HG02798 (cell line): ENCODE data around the gene CST7.
"Not testable (repeated sequence)": the region's sequence is repeated elsewhere in the genome, so short reads cannot be mapped to it uniquely, and the experiment has no call there.

Source experiments
- ATAC-seq: cut with Tn5 transposase; IDR thresholded peaks from one replicate; pipeline ENCODE4 v1.9.1; 2021; ENCODE audit warnings: mild to moderate bottlenecking; ENCODE audit not compliant: unreplicated experiment, poor library complexity

CST7 gene

DNA sequence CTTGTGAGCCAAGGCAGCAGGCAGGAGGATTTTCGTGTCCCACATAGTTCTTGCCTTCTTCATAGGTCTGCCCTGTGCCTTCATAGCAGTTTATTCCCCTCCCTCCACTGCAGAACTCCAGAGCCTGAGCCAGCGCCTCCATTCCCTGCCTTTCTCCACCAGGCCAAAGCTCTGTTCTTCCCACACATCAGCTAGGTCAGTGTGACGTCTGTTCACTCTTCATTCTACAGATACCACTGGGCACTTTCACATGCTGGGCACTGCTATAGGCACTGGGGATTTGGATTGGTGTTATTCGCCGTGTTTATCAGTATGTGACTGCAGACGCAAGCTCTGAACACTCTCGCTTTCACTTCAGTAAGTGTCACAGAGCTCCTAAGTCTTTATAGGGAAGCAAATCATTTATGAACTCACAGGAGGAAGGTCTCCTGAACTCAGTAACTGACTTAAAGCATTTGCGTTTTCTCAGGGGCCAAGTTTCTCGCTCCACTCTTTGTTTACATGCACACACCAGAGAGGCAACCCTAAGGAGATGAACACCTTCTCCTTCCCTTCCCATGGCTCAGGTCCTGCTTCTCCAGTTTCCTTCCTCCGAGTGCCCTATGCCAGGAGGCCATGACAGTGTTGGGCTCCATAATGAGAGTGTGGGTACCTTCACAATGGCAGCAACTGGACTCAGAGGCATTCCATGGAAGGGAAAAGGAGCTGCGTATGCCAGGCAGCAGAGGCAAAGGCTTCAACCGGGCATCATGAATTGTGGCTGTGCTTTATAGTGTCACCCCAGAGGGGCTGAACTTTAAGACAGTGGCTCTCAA lies 49.8 kb downstream of the CST7 start:
- no peak for ATAC-seq

DNA sequence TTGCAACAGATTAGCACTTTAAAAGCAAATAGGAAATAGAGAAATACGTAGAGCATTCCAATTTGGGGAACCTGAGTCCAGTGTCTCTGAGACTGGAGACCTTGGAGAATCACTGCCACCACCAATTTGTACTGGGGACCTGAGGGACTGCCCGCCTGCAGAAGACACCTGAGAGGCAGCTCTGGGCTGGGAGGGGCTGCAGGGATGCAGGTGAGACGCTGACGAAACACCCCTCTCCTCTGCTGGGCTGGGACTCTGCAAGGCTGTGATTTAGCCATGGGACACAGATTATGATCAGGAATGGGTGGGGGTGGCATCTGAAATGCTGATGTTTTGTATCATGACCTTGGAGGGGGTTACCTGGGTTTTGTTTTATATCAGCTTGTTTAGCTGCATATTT lies 50.5 kb downstream of the CST7 start:
- no peak for ATAC-seq

DNA sequence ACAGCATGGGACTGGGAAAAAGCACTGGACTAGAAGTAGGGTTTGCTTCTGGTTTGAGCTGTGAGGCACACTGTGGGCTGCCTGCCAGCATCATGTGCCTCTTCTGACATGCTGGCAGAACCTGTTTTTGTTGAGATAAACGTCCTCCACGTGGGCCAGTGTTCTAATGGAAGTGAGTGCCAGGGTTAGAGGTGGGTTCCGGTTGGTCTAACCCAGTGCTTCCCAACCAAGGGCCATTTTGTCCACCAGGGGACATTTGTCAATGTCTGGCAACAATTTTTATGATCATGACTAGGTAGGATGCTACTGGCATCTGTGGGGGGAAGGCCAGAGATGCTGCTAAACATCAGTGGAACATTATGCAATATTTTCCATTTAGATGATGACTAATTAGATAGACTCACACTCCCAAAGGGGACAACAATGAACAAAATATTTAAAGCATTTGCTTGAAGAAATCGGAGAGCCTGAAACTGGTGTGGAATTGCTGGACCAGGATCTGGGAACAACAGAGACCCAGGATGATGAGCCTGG lies 51.3 kb downstream of the CST7 start:
- no peak for ATAC-seq

DNA sequence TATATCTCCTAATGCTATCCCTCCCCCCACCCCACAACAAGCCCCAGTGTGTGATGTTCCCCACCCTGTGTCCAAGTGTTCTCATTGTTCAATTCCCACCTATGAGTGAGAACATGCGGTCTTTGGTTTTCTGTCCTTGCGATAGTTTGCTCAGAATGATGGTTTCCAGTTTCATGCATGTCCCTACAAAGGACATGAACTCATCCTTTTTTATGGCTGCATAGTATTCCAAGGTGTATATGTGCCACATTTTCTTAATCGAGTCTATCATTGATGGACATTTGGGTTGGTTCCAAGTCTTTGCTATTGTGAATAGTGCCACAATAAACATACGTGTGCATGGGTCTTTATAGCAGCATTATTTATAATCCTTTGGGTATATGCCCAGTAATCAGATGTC lies 52.3 kb downstream of the CST7 start:
- not testable (repeated sequence) for ATAC-seq

DNA sequence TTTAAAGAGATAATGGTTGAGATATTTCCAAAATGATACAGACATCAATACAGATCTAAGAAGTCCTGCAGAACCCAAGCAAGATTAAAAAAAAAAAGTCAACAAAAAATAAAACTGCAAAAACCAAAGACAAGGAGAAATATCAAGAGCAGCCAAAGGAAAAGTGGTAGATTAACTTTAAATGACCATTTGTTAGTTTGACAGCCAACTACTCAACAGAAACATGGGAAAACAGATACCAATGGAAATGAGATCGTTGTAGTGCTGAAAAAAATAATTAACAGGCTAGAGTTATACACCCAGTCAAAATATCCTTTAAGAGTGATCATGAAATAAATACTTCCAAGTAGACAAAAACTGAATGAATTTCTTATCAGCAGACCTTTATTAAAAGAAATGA lies 53.9 kb downstream of the CST7 start:
- ATAC-seq: no peak

DNA sequence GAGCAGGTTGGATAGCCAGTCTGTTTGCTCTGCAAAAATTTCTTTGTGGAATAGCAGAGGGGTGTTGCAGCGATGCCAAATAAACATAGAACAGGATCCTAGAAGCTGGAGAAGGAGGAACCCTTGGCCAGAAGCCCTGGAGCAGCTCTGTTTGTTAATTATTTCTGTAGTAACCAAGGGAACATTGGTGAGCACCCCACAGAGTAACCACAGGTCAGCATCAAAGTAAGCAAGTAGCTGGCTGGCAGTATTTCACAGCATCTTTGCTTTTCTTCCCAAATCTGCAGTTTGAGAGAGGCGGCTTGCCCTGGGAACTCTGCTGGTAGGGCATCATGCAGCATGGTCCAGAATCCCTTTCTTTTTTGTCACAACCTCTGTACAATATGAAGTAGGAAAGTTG lies 56.2 kb downstream of the CST7 start:
- no peak for ATAC-seq

DNA sequence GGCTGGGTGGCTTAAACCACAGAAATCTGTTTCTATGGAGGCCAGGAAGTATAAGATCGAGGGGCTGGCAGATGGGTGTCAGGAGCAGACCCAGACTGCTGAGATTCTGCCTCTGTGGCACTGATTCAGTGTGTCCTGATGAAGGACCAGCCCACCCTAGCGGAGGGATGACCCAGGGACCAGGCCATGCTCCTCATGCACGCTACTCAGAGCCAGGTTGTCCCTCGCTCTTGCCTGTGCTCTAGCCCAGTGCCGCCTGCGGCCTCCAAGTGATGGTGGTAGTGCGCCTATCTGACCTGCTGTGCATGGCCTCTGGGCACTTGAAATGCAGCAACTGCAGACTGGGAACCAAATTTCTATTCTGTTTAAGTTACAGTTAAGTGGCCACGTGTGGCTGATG lies 56.6 kb downstream of the CST7 start:
- no peak for ATAC-seq

DNA sequence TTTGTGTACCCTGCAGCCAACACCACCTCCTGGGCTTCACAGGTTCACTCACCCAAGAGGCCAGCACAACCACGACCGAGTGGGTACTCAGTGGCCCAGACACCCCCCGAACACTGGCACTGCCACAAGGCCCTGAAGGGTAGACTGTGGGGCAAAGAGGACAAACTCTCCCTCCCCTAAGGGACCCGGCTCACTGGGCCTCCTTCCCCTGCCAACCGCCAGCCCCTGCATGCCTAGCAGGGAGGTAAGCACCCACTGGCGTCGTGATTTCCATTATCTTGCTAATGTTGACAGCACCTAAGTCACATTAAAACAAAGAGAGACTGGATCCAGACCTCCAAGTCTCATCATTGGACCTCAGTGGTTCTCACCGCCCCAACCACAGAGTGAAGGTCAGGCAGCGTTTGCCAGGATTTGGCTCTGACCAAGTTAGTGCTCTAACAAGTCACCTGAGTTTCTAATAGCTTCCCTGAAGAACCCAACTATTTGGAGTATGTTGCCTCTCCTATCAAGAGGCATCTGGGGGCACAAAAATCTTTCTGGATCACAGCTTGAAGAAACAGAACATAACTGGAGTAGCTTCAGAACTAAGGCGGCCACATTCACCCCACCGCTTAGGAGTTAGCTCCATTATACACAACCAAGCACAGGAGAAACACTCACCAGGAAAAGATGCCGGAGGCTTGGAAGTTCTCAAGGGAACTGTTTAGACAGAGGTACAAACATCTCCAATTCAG lies 57.5 kb downstream of the CST7 start:
- no peak for ATAC-seq

DNA sequence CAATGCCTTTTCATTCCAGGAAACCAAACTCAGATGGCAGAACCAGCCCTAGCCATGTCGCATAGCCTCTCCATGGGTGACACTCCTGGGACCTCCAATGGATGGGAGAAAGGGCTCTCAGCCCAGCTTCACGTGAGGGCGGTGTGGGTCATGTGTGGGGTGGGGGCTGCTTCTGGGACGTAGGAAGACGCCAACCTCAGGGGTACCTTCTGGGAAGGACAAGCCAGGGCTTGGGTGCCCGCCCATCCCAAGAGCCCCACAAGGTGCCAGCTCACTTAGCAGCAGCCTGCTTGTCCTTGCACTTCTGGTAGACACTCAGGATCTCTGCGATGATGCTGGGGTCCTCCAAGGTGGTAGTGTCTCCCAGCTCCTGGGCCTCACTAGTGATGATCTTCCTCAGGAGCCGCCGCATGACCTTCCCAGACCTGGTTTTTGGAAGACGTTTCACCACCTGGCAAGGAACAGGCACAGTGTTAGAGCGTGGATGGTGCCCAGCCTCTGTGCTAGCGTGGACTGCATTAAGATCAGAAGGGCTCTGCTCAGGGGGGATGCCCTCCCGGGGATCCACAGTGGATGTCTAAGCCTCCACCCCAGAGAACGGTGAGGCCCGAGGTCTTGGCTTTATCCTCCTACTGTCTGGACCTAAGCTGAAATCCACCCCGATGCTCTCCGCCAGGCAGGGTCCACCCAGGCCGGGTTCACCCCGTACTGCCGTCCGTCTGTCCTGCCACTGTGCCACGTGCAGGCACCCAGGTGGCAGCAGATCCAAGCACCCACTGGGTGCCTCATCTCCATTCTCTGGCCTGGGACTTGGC lies 58.6 kb downstream of the CST7 start:
- no peak for ATAC-seq

DNA sequence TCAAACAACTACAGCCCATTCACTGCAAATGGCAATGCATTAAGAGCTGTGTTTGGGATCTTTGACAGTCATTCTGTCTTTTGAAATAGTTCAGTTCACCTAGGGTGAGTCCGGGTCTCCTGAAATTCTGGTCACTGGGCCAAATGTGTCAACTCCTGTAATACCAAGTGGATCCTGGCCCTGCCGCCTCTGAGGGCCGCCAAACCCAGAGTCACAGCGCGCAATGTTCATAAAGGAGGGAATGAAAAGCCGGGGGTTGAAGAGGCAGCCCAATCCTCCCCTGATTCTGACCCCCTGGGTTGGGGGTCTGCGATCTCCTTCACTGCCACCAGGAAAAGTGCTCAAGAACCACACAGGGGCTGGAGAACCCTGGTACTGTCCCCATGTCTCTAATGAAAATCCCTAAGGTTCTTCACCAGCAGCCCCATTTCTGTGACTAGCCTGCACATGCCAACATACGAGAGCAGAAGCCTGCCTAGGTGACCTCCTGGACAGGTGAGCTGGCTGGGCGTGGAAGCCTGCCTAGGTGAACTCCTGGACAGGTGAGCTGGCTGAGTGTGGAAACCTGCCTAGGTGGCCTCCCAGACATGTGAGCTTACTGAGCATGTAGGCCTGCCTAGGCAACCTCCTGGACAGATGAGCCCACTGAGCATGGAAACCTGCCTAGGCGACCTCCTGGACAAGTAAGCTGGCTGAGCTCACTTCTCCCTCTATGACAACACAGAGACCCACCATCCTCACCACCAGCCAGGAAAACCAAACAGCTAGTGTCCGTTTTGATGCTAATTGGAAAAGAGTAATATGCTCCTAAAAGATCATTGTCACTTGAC lies 59.5 kb downstream of the CST7 start:
- no peak for ATAC-seq
